Brain microvascular endothelial cell (primary cell): ENCODE measurements around the gene PCSK2.

Source experiments
- DNase-seq: peaks from one replicate; pipeline ENCODE4 v3.0.0-alpha.2; 2020
- H3K27ac ChIP-seq: fragments of 250-450 bp; sonication (Bioruptor Pico); 2 replicates; pipeline ENCODE4 v1.5.1; 2020; ENCODE audit warnings: mild to moderate bottlenecking, moderate library complexity
- H3K27me3 ChIP-seq: fragments of 250-450 bp; sonication (Bioruptor Pico); replicated peaks from 2 replicates; pipeline ENCODE4 v1.5.1; 2020; ENCODE audit warnings: mild to moderate bottlenecking
- H3K36me3 ChIP-seq: fragments of 250-450 bp; sonication (Bioruptor Pico); replicated peaks from 2 replicates; pipeline ENCODE4 v1.5.1; 2020; ENCODE audit warnings: mild to moderate bottlenecking
- H3K4me3 ChIP-seq: 2 replicates; pipeline ENCODE4 v1.5.1; 2011; ENCODE audit warnings: low read depth, mild to moderate bottlenecking, control low read depth, low read length, moderate library complexity
- CTCF ChIP-seq: IDR thresholded peaks from 2 replicates; pipeline ENCODE4 v1.5.1; 2011; ENCODE audit warnings: low read depth, mild to moderate bottlenecking, moderate library complexity, low read length, control low read depth, inconsistent platforms; ENCODE audit errors: missing control alignments
- in situ Hi-C: cut with HindIII; loops from 2 replicates; pipeline ENCODE4 v1.10.0; 2017; ENCODE audit warnings: low sequenced_read_pairs, low pct_ligation_motif_present

PCSK2 gene

GRCh38 chr20:17223553-17223952, 3.3 kb upstream of the PCSK2 start:
- Histone ChIP-seq H3K27ac (no peak overlapping the region), H3K4me3 (no peak overlapping the region), H3K27me3 (peaks cover 22% of the 10 kb centered on the region), H3K36me3 (no peaks in the 10 kb centered on the region)
- in situ Hi-C loops, result no loop called here
- no peak for TF ChIP-seq CTCF
- no peak for DNase-seq

- no peak for TF ChIP-seq CTCF
- Histone ChIP-seq H3K4me3 (peak overlapping the region; percentile 30), H3K27ac (no peak overlapping the region), H3K27me3 (peaks cover 25% of the 10 kb centered on the region), H3K36me3 (no peaks in the 10 kb centered on the region)
- in situ Hi-C loops, result no loop called here
- DNase-seq, result no peak
Observed at GRCh38 chr20:17225851-17226409, 910 bp upstream of the PCSK2 start.

GRCh38 chr20:17227219-17227575, 357 bp downstream of the PCSK2 start:
- no peak for TF ChIP-seq CTCF
- Histone ChIP-seq H3K36me3 (no peaks in the 10 kb centered on the region), H3K27ac (no peak overlapping the region), H3K27me3 (peaks cover 25% of the 10 kb centered on the region), H3K4me3 (no peak overlapping the region)
- DNase-seq, result no peak
- in situ Hi-C loops, result no loop called here

- TF ChIP-seq CTCF, result no peak
- Histone ChIP-seq H3K27ac (no peak overlapping the region), H3K4me3 (no peak overlapping the region), H3K36me3 (no peaks in the 10 kb centered on the region), H3K27me3 (peaks cover 25% of the 10 kb centered on the region)
- in situ Hi-C loops, result no loop called here
- no peak for DNase-seq
Observed at GRCh38 chr20:17227669-17228623, 1.1 kb downstream of the PCSK2 start.

GRCh38 chr20:17228624-17229061, 1.8 kb downstream of the PCSK2 start:
- Histone ChIP-seq H3K27ac (no peak overlapping the region), H3K36me3 (no peaks in the 10 kb centered on the region), H3K27me3 (peaks cover 25% of the 10 kb centered on the region), H3K4me3 (no peak overlapping the region)
- in situ Hi-C loops, result no loop called here
- DNase-seq, result no peak
- TF ChIP-seq CTCF, result no peak

GRCh38 chr20:17229256-17229655, 2.4 kb downstream of the PCSK2 start:
- Histone ChIP-seq H3K27ac (no peak overlapping the region), H3K27me3 (peaks cover 25% of the 10 kb centered on the region), H3K36me3 (no peaks in the 10 kb centered on the region), H3K4me3 (no peak overlapping the region)
- no peak for TF ChIP-seq CTCF
- in situ Hi-C loops, result no loop called here
- no peak for DNase-seq
